HepG2 (cell line): ENCODE results near the gene CNTRL. TPM values are rescaled to one million over a fixed set of nuclear protein-coding genes. Genes with fewer than 3 reads are reported as not detected.
A peak's percentile ranks its signal among the peaks of the same experiment; 100 is the strongest.

Experiments
- ARID4A ChIP-seq: sonication (generic); formaldehyde crosslinking; IDR thresholded peaks from 2 replicates; pipeline ENCODE4 v1.5.0; 2020; ENCODE audit warnings: mild to moderate bottlenecking, missing genetic modification reagents, borderline replicate concordance
- ATF1 ChIP-seq: IDR thresholded peaks from 2 replicates; pipeline ENCODE4 v1.6.1; 2016; ENCODE audit warnings: mild to moderate bottlenecking, control low read depth
- CBFB ChIP-seq: sonication (generic); formaldehyde crosslinking; IDR thresholded peaks from 2 replicates; pipeline ENCODE4 v1.4.0; 2020; ENCODE audit warnings: missing genetic modification reagents
- CEBPB ChIP-seq: IDR thresholded peaks from 2 replicates; pipeline ENCODE4 v1.6.1; 2011; ENCODE audit warnings: low read depth, low read length, improper control_type of control experiment, borderline replicate concordance
- CENPT ChIP-seq: sonication (generic); formaldehyde crosslinking; IDR thresholded peaks from 2 replicates; pipeline ENCODE4 v1.8.0; 2022; ENCODE audit warnings: low read depth, mild to moderate bottlenecking, moderate library complexity, missing genetic modification reagents
- EEA1 ChIP-seq: sonication (generic); formaldehyde crosslinking; IDR thresholded peaks from 2 replicates; pipeline ENCODE4 v1.5.1; 2020; ENCODE audit warnings: mild to moderate bottlenecking, missing genetic modification reagents, borderline replicate concordance
- GATAD2A ChIP-seq: IDR thresholded peaks from 2 replicates; pipeline ENCODE4 v1.6.1; 2016
- GPN1 ChIP-seq: sonication (generic); formaldehyde crosslinking; IDR thresholded peaks from 2 replicates; pipeline ENCODE4 v1.5.1; 2020; ENCODE audit warnings: missing genetic modification reagents, borderline replicate concordance
- MAX ChIP-seq: IDR thresholded peaks from 2 replicates; pipeline ENCODE4 v1.6.1; 2012; ENCODE audit warnings: inconsistent platforms
- SPEN ChIP-seq: sonication (generic); formaldehyde crosslinking; IDR thresholded peaks from 2 replicates; pipeline ENCODE4 v1.5.1; 2020; ENCODE audit warnings: low read depth, mild to moderate bottlenecking, missing genetic modification reagents
- ZBTB42 ChIP-seq: sonication (generic); formaldehyde crosslinking; IDR thresholded peaks from 2 replicates; pipeline ENCODE4 v1.5.0; 2020; ENCODE audit warnings: mild to moderate bottlenecking, missing genetic modification reagents
- ZNF225 ChIP-seq: sonication (generic); formaldehyde crosslinking; IDR thresholded peaks from 2 replicates; pipeline ENCODE4 v1.4.0; 2020; ENCODE audit warnings: mild to moderate bottlenecking, missing genetic modification reagents
- ZNF33B ChIP-seq: sonication (generic); formaldehyde crosslinking; IDR thresholded peaks from 2 replicates; pipeline ENCODE4 v1.5.1; 2020; ENCODE audit warnings: mild to moderate bottlenecking, missing genetic modification reagents
- polyA plus RNA-seq, 8 experiments: library from polyadenylated mRNA; depleted of rRNA in 3 of 8; stranded (reverse) in 7 of 8; unstranded in 1 of 8; fragments of >200 nt; fragmentation: Illumina TruSeq in 4 of 8; extraction: Trizol in 4 of 8; gene quantifications; 2 replicates each; pipeline versions ENCODE4 v1.2.1 to v1.2.3, GENCODE V29; 2011 to 2016; ENCODE audit warnings: low read depth in 4 of 8, missing spikeins in 1 of 8, mixed read lengths in 1 of 8; ENCODE audit not compliant: insufficient read depth in 1 of 8
- total RNA-seq, 5 experiments: library from RNA; depleted of rRNA; stranded (reverse); fragments of >200 nt; fragmentation: Illumina TruSeq; extraction: Trizol; gene quantifications; 2 replicates each; pipeline ENCODE4 v1.2.3, GENCODE V29; 2016; ENCODE audit warnings: low read depth in 1 of 5
- TF ChIP-seq, protein P1 (sequence below): sonication (generic); formaldehyde crosslinking; IDR thresholded peaks from 2 replicates; pipeline ENCODE4 v1.4.0; 2020; ENCODE audit warnings: missing genetic modification reagents
- TF ChIP-seq, protein P2 (sequence below): sonication (generic); formaldehyde crosslinking; IDR thresholded peaks from 2 replicates; pipeline ENCODE4 v1.4.0; 2020; ENCODE audit warnings: missing genetic modification reagents
- TF ChIP-seq, protein P3 (sequence below): sonication (generic); formaldehyde crosslinking; IDR thresholded peaks from 2 replicates; pipeline ENCODE4 v1.5.1; 2020; ENCODE audit warnings: mild to moderate bottlenecking, missing genetic modification reagents, moderate library complexity

The CNTRL gene
- total and polyA plus RNA-seq, 2 of the 13 experiments (the other 11 are each of a cell fraction or from before 2014, with no cell fraction given): 7.5 to 11.8 TPM

- TF ChIP-seq, protein P1, sequence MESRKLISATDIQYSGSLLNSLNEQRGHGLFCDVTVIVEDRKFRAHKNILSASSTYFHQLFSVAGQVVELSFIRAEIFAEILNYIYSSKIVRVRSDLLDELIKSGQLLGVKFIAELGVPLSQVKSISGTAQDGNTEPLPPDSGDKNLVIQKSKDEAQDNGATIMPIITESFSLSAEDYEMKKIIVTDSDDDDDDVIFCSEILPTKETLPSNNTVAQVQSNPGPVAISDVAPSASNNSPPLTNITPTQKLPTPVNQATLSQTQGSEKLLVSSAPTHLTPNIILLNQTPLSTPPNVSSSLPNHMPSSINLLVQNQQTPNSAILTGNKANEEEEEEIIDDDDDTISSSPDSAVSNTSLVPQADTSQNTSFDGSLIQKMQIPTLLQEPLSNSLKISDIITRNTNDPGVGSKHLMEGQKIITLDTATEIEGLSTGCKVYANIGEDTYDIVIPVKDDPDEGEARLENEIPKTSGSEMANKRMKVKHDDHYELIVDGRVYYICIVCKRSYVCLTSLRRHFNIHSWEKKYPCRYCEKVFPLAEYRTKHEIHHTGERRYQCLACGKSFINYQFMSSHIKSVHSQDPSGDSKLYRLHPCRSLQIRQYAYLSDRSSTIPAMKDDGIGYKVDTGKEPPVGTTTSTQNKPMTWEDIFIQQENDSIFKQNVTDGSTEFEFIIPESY: no peak
- TF ChIP-seq ARID4A (CRISPR knock-in tag) (peak; percentile 70; the same call in 1 of the 2 replicates), GPN1 (CRISPR knock-in tag) (no peak), CEBPB (peak; percentile 41; the same call in 1 of the 2 replicates), CBFB (CRISPR knock-in tag) (peak; percentile 58; the same call in 1 of the 2 replicates), GATAD2A (CRISPR knock-in tag) (peak; percentile 14; the same call in 1 of the 2 replicates), ATF1 (CRISPR knock-in tag) (no peak), ZNF33B (no peak), ZNF225 (no peak), MAX (peak; percentile 87), ZBTB42 (no peak), SPEN (0 out of 2 replicates have a peak, but pooled peaks have one; percentile 38), EEA1 (no peak), CENPT (no peak)
- TF ChIP-seq, protein P2, sequence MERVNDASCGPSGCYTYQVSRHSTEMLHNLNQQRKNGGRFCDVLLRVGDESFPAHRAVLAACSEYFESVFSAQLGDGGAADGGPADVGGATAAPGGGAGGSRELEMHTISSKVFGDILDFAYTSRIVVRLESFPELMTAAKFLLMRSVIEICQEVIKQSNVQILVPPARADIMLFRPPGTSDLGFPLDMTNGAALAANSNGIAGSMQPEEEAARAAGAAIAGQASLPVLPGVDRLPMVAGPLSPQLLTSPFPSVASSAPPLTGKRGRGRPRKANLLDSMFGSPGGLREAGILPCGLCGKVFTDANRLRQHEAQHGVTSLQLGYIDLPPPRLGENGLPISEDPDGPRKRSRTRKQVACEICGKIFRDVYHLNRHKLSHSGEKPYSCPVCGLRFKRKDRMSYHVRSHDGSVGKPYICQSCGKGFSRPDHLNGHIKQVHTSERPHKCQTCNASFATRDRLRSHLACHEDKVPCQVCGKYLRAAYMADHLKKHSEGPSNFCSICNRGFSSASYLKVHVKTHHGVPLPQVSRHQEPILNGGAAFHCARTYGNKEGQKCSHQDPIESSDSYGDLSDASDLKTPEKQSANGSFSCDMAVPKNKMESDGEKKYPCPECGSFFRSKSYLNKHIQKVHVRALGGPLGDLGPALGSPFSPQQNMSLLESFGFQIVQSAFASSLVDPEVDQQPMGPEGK (CRISPR knock-in tag): 0 out of 2 replicates have a peak, but pooled peaks have one; percentile 13
- TF ChIP-seq, protein P3, sequence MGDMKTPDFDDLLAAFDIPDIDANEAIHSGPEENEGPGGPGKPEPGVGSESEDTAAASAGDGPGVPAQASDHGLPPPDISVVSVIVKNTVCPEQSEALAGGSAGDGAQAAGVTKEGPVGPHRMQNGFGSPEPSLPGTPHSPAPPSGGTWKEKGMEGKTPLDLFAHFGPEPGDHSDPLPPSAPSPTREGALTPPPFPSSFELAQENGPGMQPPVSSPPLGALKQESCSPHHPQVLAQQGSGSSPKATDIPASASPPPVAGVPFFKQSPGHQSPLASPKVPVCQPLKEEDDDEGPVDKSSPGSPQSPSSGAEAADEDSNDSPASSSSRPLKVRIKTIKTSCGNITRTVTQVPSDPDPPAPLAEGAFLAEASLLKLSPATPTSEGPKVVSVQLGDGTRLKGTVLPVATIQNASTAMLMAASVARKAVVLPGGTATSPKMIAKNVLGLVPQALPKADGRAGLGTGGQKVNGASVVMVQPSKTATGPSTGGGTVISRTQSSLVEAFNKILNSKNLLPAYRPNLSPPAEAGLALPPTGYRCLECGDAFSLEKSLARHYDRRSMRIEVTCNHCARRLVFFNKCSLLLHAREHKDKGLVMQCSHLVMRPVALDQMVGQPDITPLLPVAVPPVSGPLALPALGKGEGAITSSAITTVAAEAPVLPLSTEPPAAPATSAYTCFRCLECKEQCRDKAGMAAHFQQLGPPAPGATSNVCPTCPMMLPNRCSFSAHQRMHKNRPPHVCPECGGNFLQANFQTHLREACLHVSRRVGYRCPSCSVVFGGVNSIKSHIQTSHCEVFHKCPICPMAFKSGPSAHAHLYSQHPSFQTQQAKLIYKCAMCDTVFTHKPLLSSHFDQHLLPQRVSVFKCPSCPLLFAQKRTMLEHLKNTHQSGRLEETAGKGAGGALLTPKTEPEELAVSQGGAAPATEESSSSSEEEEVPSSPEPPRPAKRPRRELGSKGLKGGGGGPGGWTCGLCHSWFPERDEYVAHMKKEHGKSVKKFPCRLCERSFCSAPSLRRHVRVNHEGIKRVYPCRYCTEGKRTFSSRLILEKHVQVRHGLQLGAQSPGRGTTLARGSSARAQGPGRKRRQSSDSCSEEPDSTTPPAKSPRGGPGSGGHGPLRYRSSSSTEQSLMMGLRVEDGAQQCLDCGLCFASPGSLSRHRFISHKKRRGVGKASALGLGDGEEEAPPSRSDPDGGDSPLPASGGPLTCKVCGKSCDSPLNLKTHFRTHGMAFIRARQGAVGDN (CRISPR knock-in tag): peak; percentile 85
Measured at GRCh38 chr9:121121582-121122087, 46.9 kb downstream of the CNTRL start (continued).
